Vagina (tissue), 2 donors: ENCODE data around the gene GRK1.

Experiments used
- CTCF ChIP-seq, 3 experiments: fragments of 450-650 bp in 2 of 3; fragments of 200-600 bp in 1 of 3; sonication (generic) in 1 of 3; IDR thresholded peaks; one replicate each; pipeline ENCODE4 v1.5.1; 2017 to 2019; ENCODE audit warnings: antibody characterized with exemption in 3 of 3, mild to moderate bottlenecking in 2 of 3, moderate library complexity in 2 of 3
- POLR2AphosphoS5 ChIP-seq, 2 donors: sonication (generic); formaldehyde crosslinking; IDR thresholded peaks; one replicate each; pipeline ENCODE4 v1.9.0; 2017; ENCODE audit warnings: antibody characterized with exemption in 2 of 2, mild to moderate bottlenecking in 2 of 2, low read depth in 1 of 2; ENCODE audit not compliant: insufficient read depth in 1 of 2

GRCh38 chr13:113754242-113754641, 87.2 kb downstream of the GRK1 start:
- TF ChIP-seq CTCF (IDR thresholded peaks at IDR 0.05) (no peak), POLR2AphosphoS5 (IDR thresholded peaks at IDR 0.05; ENCODE audit: insufficient read depth in 1 of 2, low read depth in 1 of 2) (no peak)
